OCI-LY1 (cell line): ENCODE data around the gene DNMT1.
"Not testable (repeated sequence)": the region's sequence is repeated elsewhere in the genome, so short reads cannot be mapped to it uniquely, and the experiment has no call there.

ENCODE experiments used
- H2AFZ ChIP-seq: fragments of 200-600 bp; sonication (generic), shearing (Covaris generic); 2 replicates; pipeline ENCODE4 v1.6.0; 2014; ENCODE audit warnings: antibody characterized with exemption, mild to moderate bottlenecking, low read length
- H3F3A ChIP-seq: fragments of 200-600 bp; sonication (generic), shearing (Covaris generic); 2 replicates; pipeline ENCODE4 v1.6.0; 2014; ENCODE audit warnings: mild to moderate bottlenecking, antibody characterized with exemption, low read length, moderate library complexity; ENCODE audit not compliant: insufficient read depth
- H3K27ac ChIP-seq: fragments of 200-600 bp; sonication (generic); 2 replicates; pipeline ENCODE4 v1.5.1; 2014; ENCODE audit warnings: low read length, mixed run types, mild to moderate bottlenecking, low read depth; ENCODE audit not compliant: poor library complexity, severe bottlenecking
- H3K27me3 ChIP-seq: fragments of 200-600 bp; sonication (generic); 2 replicates; pipeline ENCODE4 v1.6.0; 2014; ENCODE audit warnings: antibody characterized with exemption, mild to moderate bottlenecking, low read length, moderate library complexity; ENCODE audit not compliant: insufficient read depth
- H3K36me3 ChIP-seq: fragments of 200-600 bp; sonication (generic); 2 replicates; pipeline ENCODE4 v1.6.1; 2014; ENCODE audit warnings: mild to moderate bottlenecking, antibody characterized with exemption, low read length, moderate library complexity, mixed read lengths; ENCODE audit not compliant: insufficient read depth
- H3K4me1 ChIP-seq: fragments of 200-600 bp; sonication (generic); 2 replicates; pipeline ENCODE4 v1.5.1; 2014; ENCODE audit warnings: mild to moderate bottlenecking, low read length, moderate library complexity; ENCODE audit not compliant: insufficient read depth, severe bottlenecking
- H3K4me2 ChIP-seq: fragments of 200-600 bp; sonication (generic), shearing (Covaris generic); 2 replicates; pipeline ENCODE4 v1.6.1; 2014; ENCODE audit warnings: low read length
- H3K4me3 ChIP-seq: fragments of 200-600 bp; sonication (generic); 2 replicates; pipeline ENCODE4 v1.5.1; 2014; ENCODE audit warnings: low read length, low read depth, mild to moderate bottlenecking, mixed read lengths; ENCODE audit not compliant: poor library complexity, severe bottlenecking
- H3K79me2 ChIP-seq: fragments of 200-600 bp; shearing (Covaris generic); 2 replicates; pipeline ENCODE4 v1.6.1; 2016; ENCODE audit warnings: mixed run types, low read length, mixed read lengths; ENCODE audit not compliant: insufficient read depth
- H3K9ac ChIP-seq: fragments of 200-600 bp; sonication (generic), shearing (Covaris generic); 2 replicates; pipeline ENCODE4 v1.6.1; 2014; ENCODE audit warnings: mild to moderate bottlenecking, low read length, mixed read lengths
- H3K9me2 ChIP-seq: fragments of 200-600 bp; sonication (generic), shearing (Covaris generic); 2 replicates; pipeline ENCODE4 v1.6.1; 2014; ENCODE audit warnings: low read depth, mild to moderate bottlenecking, low read length, mixed read lengths
- H3K9me3 ChIP-seq: fragments of 200-600 bp; shearing (Covaris generic); 2 replicates; pipeline ENCODE4 v1.6.1; 2014; ENCODE audit warnings: low read length, mixed read lengths
- H4K20me1 ChIP-seq: fragments of 200-600 bp; sonication (generic), shearing (Covaris generic); 2 replicates; pipeline ENCODE4 v1.6.0; 2016; ENCODE audit warnings: mild to moderate bottlenecking, low read length; ENCODE audit not compliant: insufficient read depth
- CTCF ChIP-seq: fragments of 200-600 bp; sonication (generic), shearing (Covaris generic); IDR thresholded peaks from 2 replicates; pipeline ENCODE4 v1.5.1; 2017; ENCODE audit warnings: mild to moderate bottlenecking, antibody characterized with exemption, low read length, moderate library complexity, mixed read lengths
- EZH2 ChIP-seq: fragments of 200-600 bp; sonication (generic), shearing (Covaris generic); IDR thresholded peaks from 2 replicates; pipeline ENCODE4 v1.8.0; 2017; ENCODE audit warnings: borderline replicate concordance, mixed run types, mild to moderate bottlenecking, antibody characterized with exemption, low read length, moderate library complexity, mixed read lengths

Gene DNMT1

GRCh38 chr19:10182076-10182475 is 12.7 kb downstream of the DNMT1 start:
- Histone ChIP-seq H4K20me1 (no peaks in the 10 kb centered on the region), H3K27ac (no peak overlapping the region), H3K27me3 (no peaks in the 10 kb centered on the region), H3K79me2 (peaks cover 43% of the 10 kb centered on the region), H2AFZ (no peak overlapping the region), H3K9me2 (no peaks in the 10 kb centered on the region), H3F3A (no peaks in the 10 kb centered on the region), H3K9ac (no peak overlapping the region), H3K36me3 (peaks cover 90% of the 10 kb centered on the region), H3K4me1 (peaks cover 3% of the 10 kb centered on the region), H3K4me2 (no peak overlapping the region), H3K4me3 (no peak overlapping the region), H3K9me3 (no peaks in the 10 kb centered on the region)
- TF ChIP-seq EZH2 (no peak), CTCF (no peak)

- no peak overlapping the region for H2AFZ ChIP-seq
- H3K4me1 ChIP-seq: no peaks in the 10 kb centered on the region
- H3K27ac ChIP-seq: no peak overlapping the region
- H3K9ac ChIP-seq: no peak overlapping the region
- no peaks in the 10 kb centered on the region for H3K9me2 ChIP-seq
- peaks cover 28% of the 10 kb centered on the region for H3K79me2 ChIP-seq
- no peaks in the 10 kb centered on the region for H3K27me3 ChIP-seq
- H3K9me3 ChIP-seq: no peaks in the 10 kb centered on the region
- H3K36me3 ChIP-seq: peaks cover 90% of the 10 kb centered on the region
- H3K4me2 ChIP-seq: no peak overlapping the region
- H3K4me3 ChIP-seq: no peak overlapping the region
- no peak for TF ChIP-seq CTCF
- TF ChIP-seq EZH2: no peak
- no peaks in the 10 kb centered on the region for H4K20me1 ChIP-seq
- H3F3A ChIP-seq: no peaks in the 10 kb centered on the region
Measured at GRCh38 chr19:10180459-10180858, 14.3 kb downstream of the DNMT1 start.

- not testable (repeated sequence) for H3K27ac ChIP-seq, H3K9ac ChIP-seq, H3K4me2 ChIP-seq, H4K20me1 ChIP-seq, H3K27me3 ChIP-seq, H3F3A ChIP-seq, H3K4me3 ChIP-seq, H3K9me2 ChIP-seq, H3K9me3 ChIP-seq, H2AFZ ChIP-seq, H3K4me1 ChIP-seq
- H3K36me3 ChIP-seq: peaks cover 92% of the 10 kb centered on the region
- H3K79me2 ChIP-seq: peaks cover 27% of the 10 kb centered on the region
Measured at GRCh38 chr19:10180024-10180423, 14.7 kb downstream of the DNMT1 start.

- no peaks in the 10 kb centered on the region for H3K27me3 ChIP-seq
- H3K4me2 ChIP-seq: no peak overlapping the region
- H3K27ac ChIP-seq: no peak overlapping the region
- H3K36me3 ChIP-seq: peaks cover 92% of the 10 kb centered on the region
- H3K79me2 ChIP-seq: 0 out of 2 replicates have a peak, but pooled peaks cover 3% of the 10 kb centered on the region
- H3K9ac ChIP-seq: no peak overlapping the region
- no peaks in the 10 kb centered on the region for H3F3A ChIP-seq
- H3K4me1 ChIP-seq: no peaks in the 10 kb centered on the region
- TF ChIP-seq EZH2: no peak
- TF ChIP-seq CTCF: no peak
- no peak overlapping the region for H3K4me3 ChIP-seq
- H3K9me3 ChIP-seq: no peaks in the 10 kb centered on the region
- H2AFZ ChIP-seq: no peak overlapping the region
- H4K20me1 ChIP-seq: no peaks in the 10 kb centered on the region
- H3K9me2 ChIP-seq: no peaks in the 10 kb centered on the region
Measured at GRCh38 chr19:10173527-10173926, 21.2 kb downstream of the DNMT1 start.
